Stimulated activated CD4-positive, alpha-beta T cell treated with anti-CD3 and anti-CD28 coated beads, Interleukin-4, amount 100 ng/mL, for 1 hour (primary cell): ENCODE results near the gene PNPLA3.
"Not testable (repeated sequence)": the region's sequence is repeated elsewhere in the genome, so short reads cannot be mapped to it uniquely, and the experiment has no call there.

Source experiments
- DNase-seq: peaks from one replicate; pipeline ENCODE4 v3.0.0-alpha.2; 2020

Gene PNPLA3

DNA sequence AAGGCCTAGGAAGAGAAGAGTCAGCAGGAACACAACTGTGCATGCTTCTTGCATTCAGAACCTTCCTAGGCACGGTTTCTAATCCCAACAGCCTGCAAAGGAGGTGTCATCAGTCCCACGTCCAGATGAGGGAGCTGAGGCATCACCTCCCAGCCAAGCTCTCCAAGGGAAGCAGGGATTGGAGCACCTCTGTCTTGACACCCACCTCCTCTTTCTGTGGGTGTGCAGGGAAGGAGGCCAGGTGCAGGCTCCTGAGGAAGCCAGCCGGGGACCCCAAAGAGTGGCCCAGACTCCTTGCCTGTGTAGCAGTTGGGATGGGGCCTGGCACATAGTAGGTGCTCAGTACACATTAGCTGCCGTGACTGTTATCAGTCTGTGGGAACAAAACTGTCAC lies 33.7 kb upstream of the PNPLA3 start:
- no peak for DNase-seq

DNA sequence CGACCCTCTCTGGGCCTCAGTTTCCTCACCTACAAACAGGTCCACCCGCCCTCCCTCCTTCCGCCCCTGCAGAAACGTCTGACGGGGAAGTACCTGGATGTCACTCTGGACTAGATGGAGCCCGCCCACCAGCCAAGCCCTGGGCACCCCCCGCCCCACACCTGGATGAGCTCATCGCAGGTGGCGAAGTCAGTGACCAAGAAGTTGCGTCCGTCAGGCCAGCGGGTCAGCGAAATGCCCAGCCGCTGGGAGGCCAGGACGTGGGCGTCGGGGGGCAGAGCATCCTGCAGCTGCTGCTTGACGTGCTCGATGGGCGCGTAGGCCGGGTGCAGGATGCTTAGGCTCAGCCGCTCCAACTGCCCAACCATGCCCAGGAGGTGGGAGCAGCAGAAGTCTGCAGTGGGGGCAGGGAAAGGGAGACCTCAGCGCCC lies 32.7 kb upstream of the PNPLA3 start:
- DNase-seq: no peak

GRCh38 chr22:43891360-43892182 lies 32.0 kb upstream of the PNPLA3 start, which contains the start of gene PNPLA5:
Gene PNPLA5 (minus strand): TSS chr22:43892013. CDS start chr22:43891880, 133 bp downstream.
- peak; percentile 33 for DNase-seq

DNA sequence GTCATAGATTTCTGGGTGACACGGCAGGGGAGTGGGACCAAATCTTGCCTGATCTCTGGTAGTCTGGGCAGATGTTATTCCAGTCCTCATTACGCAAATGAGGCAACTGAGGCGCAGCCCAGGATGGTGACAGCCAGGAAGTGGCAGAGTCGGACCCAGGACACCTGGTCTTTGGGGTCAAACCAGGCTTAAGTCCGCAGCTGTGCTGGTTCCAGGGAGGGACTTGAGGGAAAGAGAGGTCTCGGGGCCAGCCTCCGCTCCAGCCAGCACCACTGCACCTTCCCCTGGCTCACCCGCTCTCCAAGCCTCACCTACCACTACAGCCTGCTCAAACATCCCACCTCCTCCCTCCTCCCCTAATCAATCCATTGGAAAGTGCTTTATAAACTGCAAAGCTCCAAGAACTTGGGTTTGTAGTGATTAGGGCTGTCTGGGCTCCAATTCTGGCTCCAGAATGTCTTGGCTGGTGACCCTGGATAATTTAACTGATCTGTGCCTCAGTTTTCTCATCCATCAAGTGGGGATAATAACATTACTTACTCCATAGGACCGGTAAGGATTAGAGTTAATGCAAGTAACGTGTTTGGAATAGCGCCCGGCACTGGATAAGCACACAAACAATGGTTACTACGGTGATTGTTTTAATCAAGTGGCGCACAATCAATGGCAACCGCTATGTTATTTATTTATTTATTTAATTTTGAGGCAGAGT lies 31.3 kb upstream of the PNPLA3 start:
- DNase-seq: no peak

GRCh38 chr22:43893266-43893665 lies 30.3 kb upstream of the PNPLA3 start:
- no peak for DNase-seq

DNA sequence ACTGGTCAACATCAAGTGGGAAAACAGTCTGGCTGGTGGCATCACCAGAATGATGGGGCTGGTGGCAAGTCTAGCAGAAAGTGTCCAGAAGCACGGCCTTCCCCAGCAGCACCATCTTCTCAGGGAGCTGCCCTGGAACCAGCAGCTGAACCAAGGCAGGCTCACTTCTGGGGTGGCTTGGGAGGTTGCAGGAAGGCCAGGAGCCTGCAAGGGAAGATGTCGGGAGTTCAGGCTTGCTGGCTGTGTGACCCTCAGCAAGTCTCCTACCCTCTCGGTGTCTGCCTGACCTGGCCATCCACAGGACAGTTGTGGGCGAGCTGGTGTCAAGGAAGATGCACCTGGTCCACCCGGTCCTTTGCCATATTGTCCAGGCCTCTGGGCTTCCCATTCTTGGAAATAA lies 29.5 kb upstream of the PNPLA3 start:
- DNase-seq: no peak

GRCh38 chr22:43895986-43896645 lies 27.5 kb upstream of the PNPLA3 start:
- DNase-seq: no peak

DNA sequence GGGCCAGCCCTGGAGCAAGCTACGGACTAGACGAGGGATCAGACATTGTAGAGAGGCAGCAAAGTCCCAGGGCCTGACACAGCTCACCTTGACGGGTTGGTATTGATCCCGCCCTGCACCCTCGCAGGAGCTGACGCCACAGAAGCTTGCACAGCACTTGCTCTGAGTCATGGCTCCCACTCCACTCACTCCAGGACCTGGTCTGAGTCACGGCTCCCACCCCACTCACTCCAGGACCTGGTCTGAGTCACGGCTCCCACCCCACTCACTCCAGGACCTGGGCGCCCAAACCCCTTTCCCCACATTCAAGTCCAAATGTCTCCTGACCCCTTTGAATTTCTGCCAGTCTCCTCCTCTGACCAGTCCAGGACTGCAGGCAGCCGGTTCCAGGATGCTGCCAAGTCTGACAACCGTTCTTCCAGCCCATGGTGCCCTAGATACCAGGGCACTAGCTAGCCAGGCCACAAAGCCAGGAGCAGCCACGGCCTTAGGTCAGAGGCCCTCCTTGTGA lies 25.8 kb upstream of the PNPLA3 start:
- no peak for DNase-seq

- no peak for DNase-seq
Observed at GRCh38 chr22:43900206-43900605, 23.4 kb upstream of the PNPLA3 start.

GRCh38 chr22:43901976-43902643 lies 21.5 kb upstream of the PNPLA3 start:
- DNase-seq: no peak

- not testable (repeated sequence) for DNase-seq
Observed at GRCh38 chr22:43903033-43903432, 20.6 kb upstream of the PNPLA3 start.

DNA sequence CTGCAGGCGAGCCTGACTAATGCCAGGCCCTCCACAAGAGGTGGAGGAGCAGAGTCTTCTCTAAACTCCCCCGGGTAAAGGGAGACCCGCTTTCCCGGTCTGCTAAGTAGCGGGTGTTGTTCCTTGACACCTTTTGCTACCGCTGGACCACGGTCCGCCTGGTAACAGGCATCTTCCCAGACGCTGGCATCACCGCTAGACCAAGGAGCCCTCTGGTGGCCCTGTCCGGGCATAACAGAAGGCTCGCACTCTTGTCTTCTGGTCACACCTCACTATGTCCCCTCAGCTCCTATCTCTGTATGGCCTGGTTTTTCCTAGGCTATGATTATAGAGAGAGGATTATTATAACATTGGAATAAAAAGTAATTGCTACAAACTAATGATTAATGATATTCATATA lies 19.2 kb upstream of the PNPLA3 start:
- peak; percentile 15 for DNase-seq

- DNase-seq: no peak
Observed at GRCh38 chr22:43905681-43906080, 17.9 kb upstream of the PNPLA3 start.

GRCh38 chr22:43909708-43910107 lies 13.9 kb upstream of the PNPLA3 start:
- DNase-seq: no peak

GRCh38 chr22:43910178-43910695 lies 13.4 kb upstream of the PNPLA3 start:
- no peak for DNase-seq

DNA sequence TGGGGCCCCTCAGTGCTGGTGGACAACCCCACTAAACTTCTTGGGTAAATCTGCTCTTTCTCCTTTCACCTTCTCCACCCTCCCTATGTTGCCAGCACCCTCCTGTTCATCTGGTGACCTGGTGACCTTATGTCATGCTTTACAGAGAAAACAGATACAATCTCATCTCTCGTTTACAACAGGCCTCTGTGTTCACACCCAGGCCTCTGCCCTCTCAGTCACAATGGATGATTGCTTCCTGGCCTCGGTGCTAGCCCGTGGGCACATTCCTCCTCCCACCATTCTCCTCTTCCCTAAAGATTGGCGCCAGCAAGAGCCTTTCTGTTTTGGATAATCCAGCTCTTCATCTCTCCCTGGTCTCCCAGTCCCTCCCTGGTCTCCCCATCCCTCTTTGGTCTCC lies 12.3 kb upstream of the PNPLA3 start:
- DNase-seq: no peak

DNA sequence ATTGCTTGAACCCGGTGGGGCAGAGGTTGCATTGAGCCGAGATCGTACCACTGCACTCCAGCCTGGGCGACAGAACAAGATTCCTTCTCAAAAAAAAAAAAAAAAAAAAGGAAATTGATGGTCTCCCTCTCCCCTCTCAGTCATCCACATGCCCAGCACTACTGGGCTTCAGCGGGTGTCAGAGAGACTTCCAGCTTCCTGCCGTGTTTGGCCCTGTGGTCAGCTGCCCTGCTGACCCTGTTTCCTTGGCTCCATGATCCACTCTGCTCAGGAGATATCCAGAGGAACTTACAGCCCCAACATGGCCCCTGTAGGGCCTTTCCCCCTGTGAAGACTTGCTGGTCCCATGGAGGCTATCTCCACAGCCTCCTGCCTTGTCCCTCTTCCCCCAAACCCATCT lies 6.1 kb upstream of the PNPLA3 start:
- no peak for DNase-seq

DNA sequence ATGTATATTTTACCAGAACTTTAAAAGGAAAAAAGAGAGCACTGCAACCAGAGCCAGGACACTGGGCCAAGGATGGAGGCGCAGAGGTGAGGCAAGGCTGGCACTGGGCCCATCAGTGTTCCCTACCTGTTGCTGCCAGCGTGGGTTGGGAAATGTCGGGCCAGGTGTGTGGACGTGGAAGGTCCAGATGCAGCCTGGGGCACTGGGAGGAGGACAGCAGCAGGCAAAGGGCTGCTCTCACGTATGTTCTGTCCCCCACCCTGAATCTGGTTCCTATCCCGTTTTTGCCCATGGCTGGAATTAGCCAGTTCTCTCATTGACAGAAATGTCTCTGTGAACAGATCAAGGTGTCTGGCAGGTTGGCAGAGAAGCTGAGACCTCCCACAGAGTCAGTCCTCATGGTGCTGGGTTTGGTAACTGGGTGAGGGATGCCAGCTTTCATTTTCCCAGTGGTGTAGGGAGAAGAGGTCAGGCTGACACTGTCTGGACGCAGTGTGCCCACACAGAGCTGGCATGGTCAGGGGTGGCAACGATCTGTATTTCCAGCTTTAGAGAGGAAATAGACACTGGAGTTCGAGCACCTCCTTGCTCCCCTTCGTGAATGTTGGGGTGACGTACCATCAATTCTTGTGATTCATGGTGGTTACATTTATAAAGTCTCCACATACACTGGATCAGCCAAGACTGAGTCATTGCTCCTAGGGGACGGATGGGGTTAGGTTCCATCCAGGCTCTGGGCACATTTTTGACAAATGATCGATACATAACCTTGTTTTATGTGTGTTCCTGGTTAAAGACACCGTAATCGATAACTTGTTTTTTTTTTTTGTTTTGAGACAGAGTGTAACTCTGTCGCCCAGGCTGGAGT lies 4.3 kb upstream of the PNPLA3 start:
- DNase-seq: no peak

DNA sequence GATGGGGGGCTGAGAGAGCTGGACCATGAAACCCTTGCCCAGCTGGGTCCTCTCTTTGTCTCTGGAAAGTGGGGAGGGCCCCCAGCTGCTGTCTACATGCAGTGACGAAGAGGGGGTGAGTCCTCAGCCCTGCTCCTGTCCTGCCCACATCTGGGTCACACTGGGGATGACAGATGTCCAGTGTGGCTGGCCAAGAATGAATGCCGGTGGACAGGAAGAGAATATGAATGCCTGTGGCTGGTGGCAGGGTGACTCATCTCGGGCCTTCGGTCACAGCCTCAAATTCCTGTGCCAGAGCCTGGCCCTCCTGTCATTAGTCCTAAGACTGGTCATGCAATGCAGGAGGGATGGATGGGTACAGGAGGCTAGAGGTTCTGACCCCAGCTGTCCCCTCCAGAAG lies 2.2 kb upstream of the PNPLA3 start:
- no peak for DNase-seq

- DNase-seq: no peak
Observed at GRCh38 chr22:43922123-43922522, 1.5 kb upstream of the PNPLA3 start.

DNA sequence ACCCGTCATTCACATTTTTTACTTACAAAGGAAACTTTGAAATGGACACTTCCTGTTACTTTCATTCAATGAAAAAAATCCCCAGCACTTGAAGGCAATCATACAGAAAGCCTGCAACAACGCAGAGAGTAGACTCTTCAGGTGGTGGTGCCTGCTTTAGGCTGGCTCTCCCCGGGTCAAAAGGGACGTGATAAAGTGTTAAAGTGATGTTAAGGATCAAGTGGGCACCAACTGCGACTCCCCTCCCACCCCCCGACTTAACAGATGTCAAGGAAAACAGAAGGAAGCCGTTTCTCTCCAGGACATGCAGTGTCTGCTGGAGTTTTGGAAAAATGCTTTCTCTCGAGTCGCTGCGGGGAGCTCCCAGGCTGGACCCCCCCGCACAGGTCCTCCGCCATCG lies 414 bp upstream of the PNPLA3 start:
- DNase-seq: no peak

- DNase-seq: no peak
Observed at GRCh38 chr22:43924877-43925276, 1.3 kb downstream of the PNPLA3 start.
